ENCODE results near the gene PIH1D1. TPM values are rescaled to one million over a fixed set of nuclear protein-coding genes. Genes with fewer than 3 reads are reported as not detected.

The PIH1D1 gene
- total and polyA plus RNA-seq, 2 experiments from 2014 or later: 72.1 to 79.8 TPM

- Histone ChIP-seq H3K9me3 (ENCODE audit: low read depth) (no peaks in the 10 kb centered on the region), H3K36me3 (replicated peaks; ENCODE audit: insufficient read depth, low read depth) (no peaks in the 10 kb centered on the region), H3K79me2 (peaks cover 26% of the 10 kb centered on the region), H3K4me1 (ENCODE audit: insufficient read depth) (peaks cover 18% of the 10 kb centered on the region), H3K4me3 (peak overlapping the region; percentile 67), H2AFZ (no peak overlapping the region), H3K27ac (no peak overlapping the region), H4K20me1 (ENCODE audit: insufficient read depth, poor library complexity, severe bottlenecking) (peaks cover 21% of the 10 kb centered on the region), H3K4me2 (peak overlapping the region; percentile 94), H3K27me3 (no peaks in the 10 kb centered on the region), H3K9me2 (replicated peaks; ENCODE audit: insufficient read depth) (no peaks in the 10 kb centered on the region)
- WGBS (ENCODE audit: low lambda C conversion rate, missing lambda C conversion rate): 94% methylated on average over 12 of the region's 12 CpGs
- DNase-seq (ENCODE audit: low spot score): peak; percentile 5
- TF ChIP-seq EZH2 (IDR thresholded peaks at IDR 0.05; ENCODE audit: borderline replicate concordance): no peak
- no peak for TF ChIP-seq EZH2phosphoT487 (IDR thresholded peaks at IDR 0.05; ENCODE audit: low read depth, severe bottlenecking, unreplicated experiment)
- no peak for TF ChIP-seq CTCF (IDR thresholded peaks at IDR 0.05; ENCODE audit: poor library complexity)
Observed at GRCh38 chr19:49497789-49498103, 46.1 kb upstream of the PIH1D1 start.

- Histone ChIP-seq H4K20me1 (ENCODE audit: insufficient read depth, poor library complexity, severe bottlenecking) (peaks cover 21% of the 10 kb centered on the region), H3K4me2 (peak overlapping the region; percentile 94), H3K4me1 (ENCODE audit: insufficient read depth) (peaks cover 18% of the 10 kb centered on the region), H3K79me2 (peaks cover 26% of the 10 kb centered on the region), H2AFZ (no peak overlapping the region), H3K36me3 (replicated peaks; ENCODE audit: insufficient read depth, low read depth) (no peaks in the 10 kb centered on the region), H3K9me2 (replicated peaks; ENCODE audit: insufficient read depth) (no peaks in the 10 kb centered on the region), H3K4me3 (peak overlapping the region; percentile 67), H3K27ac (peak overlapping the region; percentile 96), H3K9me3 (ENCODE audit: low read depth) (no peaks in the 10 kb centered on the region), H3K27me3 (no peaks in the 10 kb centered on the region)
- peak; percentile 83 for DNase-seq (ENCODE audit: low spot score)
- no peak for TF ChIP-seq EZH2 (IDR thresholded peaks at IDR 0.05; ENCODE audit: borderline replicate concordance)
- no peak for TF ChIP-seq EZH2phosphoT487 (IDR thresholded peaks at IDR 0.05; ENCODE audit: low read depth, severe bottlenecking, unreplicated experiment)
- no peak for TF ChIP-seq CTCF (IDR thresholded peaks at IDR 0.05; ENCODE audit: poor library complexity)
- 28% methylated on average over 22 of the region's 22 CpGs for WGBS (ENCODE audit: low lambda C conversion rate, missing lambda C conversion rate)
Observed at GRCh38 chr19:49497047-49497788, 45.6 kb upstream of the PIH1D1 start.

- peak overlapping the region; percentile 94 for H3K4me2 ChIP-seq
- under 1% methylated on average over 11 of the region's 11 CpGs for WGBS (ENCODE audit: low lambda C conversion rate, missing lambda C conversion rate)
- no peak for DNase-seq (ENCODE audit: low spot score)
- H3K9me2 ChIP-seq (replicated peaks; ENCODE audit: insufficient read depth): no peaks in the 10 kb centered on the region
- TF ChIP-seq EZH2phosphoT487 (IDR thresholded peaks at IDR 0.05; ENCODE audit: low read depth, severe bottlenecking, unreplicated experiment): no peak
- TF ChIP-seq CTCF (IDR thresholded peaks at IDR 0.05; ENCODE audit: poor library complexity): peak; percentile 3
- no peaks in the 10 kb centered on the region for H3K27me3 ChIP-seq
- peak overlapping the region; percentile 96 for H3K27ac ChIP-seq
- H3K4me3 ChIP-seq: peak overlapping the region; percentile 67
- H2AFZ ChIP-seq: peak overlapping the region; percentile 4
- H3K36me3 ChIP-seq (replicated peaks; ENCODE audit: insufficient read depth, low read depth): no peaks in the 10 kb centered on the region
- peaks cover 21% of the 10 kb centered on the region for H4K20me1 ChIP-seq (ENCODE audit: insufficient read depth, poor library complexity, severe bottlenecking)
- H3K9me3 ChIP-seq (ENCODE audit: low read depth): no peaks in the 10 kb centered on the region
- H3K79me2 ChIP-seq: peaks cover 26% of the 10 kb centered on the region
- peaks cover 18% of the 10 kb centered on the region for H3K4me1 ChIP-seq (ENCODE audit: insufficient read depth)
Observed at GRCh38 chr19:49496574-49497008, 45.0 kb upstream of the PIH1D1 start.

Measured in hepatocyte (in vitro differentiated cells).